ENCODE data around the gene COQ10A. TPM values are rescaled to one million over a fixed set of nuclear protein-coding genes. Genes with fewer than 3 reads are reported as not detected.

Gene COQ10A
- polyA plus RNA-seq, 3 donors = 16.6 to 19.6 (median 16.8) TPM

DNA sequence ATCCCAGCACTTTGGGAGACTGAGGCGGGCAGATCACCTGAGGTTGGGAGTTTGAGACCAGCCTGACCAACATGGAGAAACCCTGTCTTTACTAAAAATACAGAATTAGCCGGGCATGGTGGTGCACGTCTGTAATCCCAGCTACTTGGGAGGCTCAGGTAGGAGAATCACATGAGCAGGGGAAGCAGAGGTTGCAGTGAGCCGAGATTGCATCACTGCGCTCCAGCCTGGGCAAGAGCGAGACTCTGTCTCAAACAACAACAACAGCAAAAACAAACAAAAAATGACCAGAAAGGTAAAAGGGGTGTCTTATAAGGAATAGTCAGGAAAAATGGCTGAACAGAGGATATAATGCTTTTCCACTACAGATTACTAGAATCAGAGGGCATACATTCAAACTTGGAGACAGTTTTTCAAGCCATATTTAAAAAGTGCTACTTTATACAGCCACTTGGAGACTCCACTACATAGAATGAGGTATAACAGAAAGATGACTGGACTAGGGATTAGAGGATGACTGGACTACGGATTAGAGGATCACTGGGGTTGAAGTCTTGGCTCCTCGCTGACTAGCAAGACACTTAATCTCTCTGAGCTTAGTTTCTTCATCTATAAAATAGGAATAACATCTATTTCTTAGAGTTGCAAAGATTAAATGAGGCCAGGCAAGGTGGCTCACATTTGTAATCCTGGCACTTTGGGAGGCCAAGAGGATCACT lies 38.3 kb downstream of the COQ10A start:
- no peak for DNase-seq (ENCODE audit: low read depth in 3 of 3, low spot score in 2 of 3)

DNA sequence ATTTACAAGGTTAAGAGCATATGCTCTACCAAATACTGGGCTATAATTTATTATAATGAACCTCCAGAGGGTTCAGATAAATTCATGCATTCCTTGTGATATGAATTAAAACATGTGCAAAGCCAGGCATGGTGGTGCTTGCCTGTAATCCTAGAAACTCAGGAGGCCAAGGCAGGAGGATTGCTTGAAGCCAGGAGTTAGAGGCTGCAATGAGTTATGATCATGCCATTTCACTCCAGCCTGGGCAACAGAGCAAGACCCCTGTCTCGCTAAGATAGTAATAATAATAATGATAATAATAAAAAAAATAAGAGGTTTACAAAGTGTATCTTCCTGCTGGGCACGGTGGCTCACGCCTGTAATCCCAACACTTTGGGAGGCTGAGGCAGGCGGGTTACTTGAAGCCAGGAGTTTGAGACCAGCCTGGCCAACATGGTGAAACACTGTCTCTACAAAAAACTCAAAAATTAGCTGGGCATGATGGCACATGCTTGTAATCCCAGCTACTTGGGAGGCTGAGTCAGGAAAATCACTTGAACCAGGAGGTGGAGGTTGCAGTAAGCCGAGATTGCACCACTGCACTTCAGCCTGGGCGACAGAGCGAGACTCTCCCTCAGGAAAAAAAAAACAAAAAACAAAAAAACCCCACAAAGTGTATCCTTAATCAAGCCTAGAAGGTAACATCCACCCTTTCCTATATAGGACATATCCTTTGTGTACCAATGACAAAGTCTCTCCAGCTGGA lies 40.7 kb downstream of the COQ10A start:
- DNase-seq (ENCODE audit: low read depth in 3 of 3, low spot score in 2 of 3) = no peak

DNA sequence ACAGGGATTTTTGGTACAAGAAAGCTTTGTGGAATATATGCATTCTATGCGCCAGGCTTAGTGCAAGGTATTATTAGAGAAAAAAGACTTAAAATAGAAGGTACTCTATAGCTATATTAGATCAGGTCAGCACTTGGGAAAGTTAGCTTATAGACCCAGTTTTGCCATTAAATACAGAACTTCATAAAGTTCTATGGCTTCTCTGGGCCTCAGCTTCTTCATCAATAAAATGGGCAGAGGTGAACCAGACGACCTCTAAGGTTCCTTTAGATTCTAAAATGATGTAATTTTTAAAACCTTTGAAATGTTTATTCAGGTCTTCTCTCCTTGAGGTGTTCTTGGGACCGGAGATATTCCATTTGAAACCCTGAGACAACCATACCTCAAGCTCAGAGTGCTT lies 42.0 kb downstream of the COQ10A start:
- no peak for DNase-seq (ENCODE audit: low read depth in 3 of 3, low spot score in 2 of 3)

DNA sequence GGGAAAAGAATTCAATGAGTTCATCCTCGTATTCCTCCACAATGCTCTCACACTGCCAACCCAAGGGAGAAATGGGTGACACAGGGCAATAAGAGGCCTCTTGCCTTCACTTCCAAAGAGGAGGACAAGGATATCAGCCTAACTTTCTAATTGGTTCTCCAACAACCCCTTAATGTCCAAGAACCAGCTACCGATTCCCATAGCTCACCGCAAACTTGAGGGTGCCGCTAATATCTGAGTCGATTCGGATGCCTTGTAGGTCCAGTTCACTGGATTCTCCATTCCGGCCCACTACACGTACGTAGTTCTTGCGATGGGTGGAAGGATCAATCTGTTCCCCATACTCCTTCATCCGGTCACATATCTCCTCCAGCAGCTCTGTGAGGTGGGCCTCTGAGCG lies 44.3 kb downstream of the COQ10A start:
- DNase-seq (ENCODE audit: low read depth in 3 of 3, low spot score in 2 of 3) = no peak

DNA sequence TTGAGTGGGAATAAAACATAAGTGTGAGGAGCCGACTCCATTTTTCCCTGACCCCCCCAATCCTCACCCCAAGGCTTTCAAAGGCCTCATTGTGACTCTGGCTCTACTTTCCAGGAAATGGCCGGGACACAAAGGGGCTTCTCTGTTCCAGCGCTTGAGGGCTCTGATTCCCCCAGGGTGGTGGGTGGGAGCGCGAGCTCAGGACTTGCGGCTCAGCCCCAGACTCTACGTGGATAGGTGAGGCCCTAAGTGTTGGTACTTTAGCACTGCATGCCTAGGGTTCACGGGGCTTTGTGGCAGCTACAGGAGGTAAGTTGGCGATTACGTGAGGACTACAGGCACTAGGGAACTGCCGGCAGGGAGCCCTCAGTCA lies 48.5 kb downstream of the COQ10A start:
- DNase-seq (ENCODE audit: low read depth in 3 of 3, low spot score in 2 of 3) = no peak

DNA sequence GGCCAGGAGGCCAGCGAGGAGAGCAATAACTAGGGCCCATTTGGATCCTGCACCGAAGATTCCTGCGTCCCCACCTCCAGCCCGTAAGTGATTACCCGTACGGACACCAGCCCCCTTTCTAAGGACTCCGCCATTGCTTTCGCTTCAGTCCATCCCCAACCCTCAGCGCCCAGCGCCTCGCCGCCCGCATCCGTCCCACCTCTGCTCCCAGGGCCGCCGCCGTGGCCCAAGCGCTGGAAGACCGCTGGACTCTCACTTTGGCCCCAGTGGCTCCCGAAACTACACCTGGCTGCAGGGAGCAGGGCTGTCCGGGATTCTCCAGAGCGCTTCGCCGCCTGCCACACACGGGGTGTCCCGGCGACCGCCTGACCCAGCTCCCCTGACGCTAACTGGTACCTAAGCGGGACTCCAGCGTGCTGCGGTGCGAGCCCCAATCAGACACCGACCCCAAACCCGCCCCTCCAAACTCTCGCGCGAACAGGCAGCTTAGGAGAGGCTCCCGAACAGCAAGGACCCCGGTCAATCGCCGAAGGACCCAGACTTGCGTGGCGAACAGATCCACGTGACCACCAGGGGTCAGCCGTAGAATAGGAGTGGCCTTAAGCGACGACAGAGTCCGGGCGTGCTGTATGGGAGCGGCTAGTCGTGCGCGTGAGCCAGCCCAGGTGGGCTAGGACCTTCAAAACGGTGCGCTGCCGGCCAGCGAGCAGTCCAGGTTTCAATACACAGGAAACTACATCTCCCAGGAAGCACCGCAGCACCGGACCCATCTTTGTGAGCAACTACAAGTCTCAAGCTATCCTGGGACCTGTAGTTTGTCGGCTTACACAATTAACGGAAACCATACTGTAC lies 49.1 kb downstream of the COQ10A start, which contains the start of gene CNPY2:
Gene CNPY2, minus strand, starts transcription at position 367 of the 852 bp plus-strand sequence. CDS start 771 bp downstream, outside the sequence.
- DNase-seq (ENCODE audit: low read depth in 3 of 3, low spot score in 2 of 3) = peak; percentile 93 to 95 (median 95)

DNA sequence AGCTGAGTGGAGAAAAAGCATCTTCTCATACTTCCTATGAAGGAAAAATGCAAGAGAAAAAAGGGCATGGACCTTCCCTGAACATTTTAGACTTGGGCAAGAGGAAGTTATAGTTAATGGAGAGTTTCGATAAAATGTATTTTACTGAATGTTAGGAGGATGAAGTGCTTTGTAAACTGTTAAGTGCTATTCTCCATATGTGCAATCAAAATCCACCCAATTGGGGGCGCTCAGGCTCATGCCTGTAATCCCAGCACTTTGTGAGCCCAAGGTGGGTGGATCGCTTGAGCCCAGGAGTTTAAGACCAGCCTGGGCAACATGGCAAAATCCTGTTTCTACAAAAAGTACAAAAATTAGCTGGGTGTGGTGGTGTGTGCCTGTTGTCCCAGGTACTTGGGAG lies 50.9 kb downstream of the COQ10A start:
- DNase-seq (ENCODE audit: low read depth in 3 of 3, low spot score in 2 of 3) = no peak

Other genes starting within 250 kb of the COQ10A start
- 10 to 100 TPM; 15.0 to 15.7 (median 15.1) TPM for gene IKZF4, start 245.9 kb upstream of the COQ10A start, polyA plus RNA-seq (ENCODE audit: insufficient read length in 3 of 3)
- 100 to 1,000 TPM; 127 to 550 (median 327) TPM for gene RPS26, start 225.0 kb upstream of the COQ10A start, polyA plus RNA-seq (ENCODE audit: insufficient read length in 3 of 3)
- 10 to 100 TPM; 72.3 to 90.7 (median 82.9) TPM for gene ERBB3, start 186.8 kb upstream of the COQ10A start, polyA plus RNA-seq (ENCODE audit: insufficient read length in 3 of 3)
- 100 to 1,000 TPM; 171 to 177 (median 175) TPM for gene PA2G4, start 162.4 kb upstream of the COQ10A start, polyA plus RNA-seq (ENCODE audit: insufficient read length in 3 of 3)
- gene RPL41, start 150.3 kb upstream of the COQ10A start, polyA plus RNA-seq (ENCODE audit: insufficient read length in 3 of 3) = 1,000 to 10,000 TPM; 5,478 to 6,026 (median 6,015) TPM
- 1 to 10 TPM; 5.8 to 6.3 (median 6.1) TPM for gene ZC3H10, start 148.7 kb upstream of the COQ10A start, polyA plus RNA-seq (ENCODE audit: insufficient read length in 3 of 3)
- gene ESYT1, start 138.7 kb upstream of the COQ10A start, polyA plus RNA-seq (ENCODE audit: insufficient read length in 3 of 3) = 10 to 100 TPM; 75.1 to 82.9 (median 77.6) TPM
- 100 to 1,000 TPM; 176 to 177 (median 176) TPM for gene MYL6B, start 114.4 kb upstream of the COQ10A start, polyA plus RNA-seq (ENCODE audit: insufficient read length in 3 of 3)
- gene MYL6, start 108.6 kb upstream of the COQ10A start, polyA plus RNA-seq (ENCODE audit: insufficient read length in 3 of 3) = 1,000 to 10,000 TPM; 2,228 to 2,441 (median 2,313) TPM
- 100 to 1,000 TPM; 112 to 131 (median 118) TPM for gene SMARCC2, start 77.5 kb upstream of the COQ10A start, polyA plus RNA-seq (ENCODE audit: insufficient read length in 3 of 3)
- 10 to 100 TPM; 44.8 to 48.4 (median 46.7) TPM for gene RNF41, start 45.0 kb upstream of the COQ10A start, polyA plus RNA-seq (ENCODE audit: insufficient read length in 3 of 3)
- 10 to 100 TPM; 26.1 to 31.5 (median 29.5) TPM for gene NABP2, start 42.6 kb upstream of the COQ10A start, polyA plus RNA-seq (ENCODE audit: insufficient read length in 3 of 3)
- 10 to 100 TPM; 36.0 to 50.3 (median 49.2) TPM for gene SLC39A5, start 36.9 kb upstream of the COQ10A start, polyA plus RNA-seq (ENCODE audit: insufficient read length in 3 of 3)
- gene ANKRD52, start 8.6 kb upstream of the COQ10A start, polyA plus RNA-seq (ENCODE audit: insufficient read length in 3 of 3) = 10 to 100 TPM; 24.9 to 27.2 (median 25.2) TPM
- gene CS, start 33.4 kb downstream of the COQ10A start, polyA plus RNA-seq (ENCODE audit: insufficient read length in 3 of 3) = 100 to 1,000 TPM; 216 to 220 (median 217) TPM
- gene CNPY2, start 49.0 kb downstream of the COQ10A start, polyA plus RNA-seq (ENCODE audit: insufficient read length in 3 of 3) = 100 to 1,000 TPM; 155 to 171 (median 163) TPM
- 10 to 100 TPM; 73.1 to 89.8 (median 75.8) TPM for gene PAN2, start 67.1 kb downstream of the COQ10A start, polyA plus RNA-seq (ENCODE audit: insufficient read length in 3 of 3)
- gene IL23A, start 71.9 kb downstream of the COQ10A start, polyA plus RNA-seq (ENCODE audit: insufficient read length in 3 of 3) = under 1 TPM; 0.58 to 0.82 (median 0.65) TPM
- 10 to 100 TPM; 78.6 to 87.0 (median 85.2) TPM for gene STAT2, start 93.2 kb downstream of the COQ10A start, polyA plus RNA-seq (ENCODE audit: insufficient read length in 3 of 3)
- under 1 TPM in 1 of 3 donors, not detected in 2; 0.11 TPM for gene APOF, start 95.9 kb downstream of the COQ10A start, polyA plus RNA-seq (ENCODE audit: insufficient read length in 3 of 3)
- 10 to 100 TPM; 34.8 to 38.2 (median 35.2) TPM for gene TIMELESS, start 182.5 kb downstream of the COQ10A start, polyA plus RNA-seq (ENCODE audit: insufficient read length in 3 of 3)
- under 1 TPM in 1 of 3 donors, not detected in 2; 0.18 TPM for gene MIP, start 187.7 kb downstream of the COQ10A start, polyA plus RNA-seq (ENCODE audit: insufficient read length in 3 of 3)
- 1 to 10 TPM; 3.9 to 4.2 (median 4.1) TPM for gene SPRYD4, start 201.6 kb downstream of the COQ10A start, polyA plus RNA-seq (ENCODE audit: insufficient read length in 3 of 3)
- 1 to 10 TPM in 2 of 3 donors, under 1 TPM in 1; 0.89 to 1.7 (median 1.1) TPM for gene GLS2, start 221.2 kb downstream of the COQ10A start, polyA plus RNA-seq (ENCODE audit: insufficient read length in 3 of 3)

Measured in right renal cortex interstitium (tissue), 3 donors.